ENCODE measurements around the gene MBTPS1.
A peak's percentile ranks its signal among the peaks of the same experiment; 100 is the strongest.

DNA sequence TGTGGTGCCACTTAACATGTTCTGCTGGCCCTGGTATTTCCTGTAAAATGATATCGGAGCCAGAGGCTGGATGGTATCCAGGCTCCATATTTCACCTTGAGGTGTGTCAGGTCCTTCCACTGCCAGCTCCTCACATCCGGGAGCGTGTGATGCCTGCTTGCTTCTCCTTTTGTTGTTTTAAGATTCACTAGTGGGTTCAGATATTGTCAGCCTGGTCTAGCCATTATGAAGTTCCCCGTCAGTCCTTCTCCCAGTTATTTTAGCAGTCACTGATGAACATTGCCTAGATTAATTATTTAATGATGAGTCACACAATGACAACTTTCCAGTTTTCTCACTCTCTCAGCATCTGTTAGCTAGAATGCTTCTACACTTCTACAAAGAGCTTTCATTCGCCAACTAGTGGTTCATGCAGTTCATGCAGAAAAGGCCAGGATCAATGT, 39.6 kb upstream of the MBTPS1 start:
- TF ChIP-seq NFXL1 (IDR thresholded peaks at IDR 0.05; ENCODE audit: borderline replicate concordance), result no peak
- TF ChIP-seq, protein P1, sequence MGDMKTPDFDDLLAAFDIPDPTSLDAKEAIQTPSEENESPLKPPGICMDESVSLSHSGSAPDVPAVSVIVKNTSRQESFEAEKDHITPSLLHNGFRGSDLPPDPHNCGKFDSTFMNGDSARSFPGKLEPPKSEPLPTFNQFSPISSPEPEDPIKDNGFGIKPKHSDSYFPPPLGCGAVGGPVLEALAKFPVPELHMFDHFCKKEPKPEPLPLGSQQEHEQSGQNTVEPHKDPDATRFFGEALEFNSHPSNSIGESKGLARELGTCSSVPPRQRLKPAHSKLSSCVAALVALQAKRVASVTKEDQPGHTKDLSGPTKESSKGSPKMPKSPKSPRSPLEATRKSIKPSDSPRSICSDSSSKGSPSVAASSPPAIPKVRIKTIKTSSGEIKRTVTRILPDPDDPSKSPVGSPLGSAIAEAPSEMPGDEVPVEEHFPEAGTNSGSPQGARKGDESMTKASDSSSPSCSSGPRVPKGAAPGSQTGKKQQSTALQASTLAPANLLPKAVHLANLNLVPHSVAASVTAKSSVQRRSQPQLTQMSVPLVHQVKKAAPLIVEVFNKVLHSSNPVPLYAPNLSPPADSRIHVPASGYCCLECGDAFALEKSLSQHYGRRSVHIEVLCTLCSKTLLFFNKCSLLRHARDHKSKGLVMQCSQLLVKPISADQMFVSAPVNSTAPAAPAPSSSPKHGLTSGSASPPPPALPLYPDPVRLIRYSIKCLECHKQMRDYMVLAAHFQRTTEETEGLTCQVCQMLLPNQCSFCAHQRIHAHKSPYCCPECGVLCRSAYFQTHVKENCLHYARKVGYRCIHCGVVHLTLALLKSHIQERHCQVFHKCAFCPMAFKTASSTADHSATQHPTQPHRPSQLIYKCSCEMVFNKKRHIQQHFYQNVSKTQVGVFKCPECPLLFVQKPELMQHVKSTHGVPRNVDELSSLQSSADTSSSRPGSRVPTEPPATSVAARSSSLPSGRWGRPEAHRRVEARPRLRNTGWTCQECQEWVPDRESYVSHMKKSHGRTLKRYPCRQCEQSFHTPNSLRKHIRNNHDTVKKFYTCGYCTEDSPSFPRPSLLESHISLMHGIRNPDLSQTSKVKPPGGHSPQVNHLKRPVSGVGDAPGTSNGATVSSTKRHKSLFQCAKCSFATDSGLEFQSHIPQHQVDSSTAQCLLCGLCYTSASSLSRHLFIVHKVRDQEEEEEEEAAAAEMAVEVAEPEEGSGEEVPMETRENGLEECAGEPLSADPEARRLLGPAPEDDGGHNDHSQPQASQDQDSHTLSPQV (IDR thresholded peaks at IDR 0.05), result no peak
- TF ChIP-seq RAD21 (IDR thresholded peaks at IDR 0.05; ENCODE audit: insufficient read depth, low read depth, low read length), result no peak
- TF ChIP-seq, protein P2, sequence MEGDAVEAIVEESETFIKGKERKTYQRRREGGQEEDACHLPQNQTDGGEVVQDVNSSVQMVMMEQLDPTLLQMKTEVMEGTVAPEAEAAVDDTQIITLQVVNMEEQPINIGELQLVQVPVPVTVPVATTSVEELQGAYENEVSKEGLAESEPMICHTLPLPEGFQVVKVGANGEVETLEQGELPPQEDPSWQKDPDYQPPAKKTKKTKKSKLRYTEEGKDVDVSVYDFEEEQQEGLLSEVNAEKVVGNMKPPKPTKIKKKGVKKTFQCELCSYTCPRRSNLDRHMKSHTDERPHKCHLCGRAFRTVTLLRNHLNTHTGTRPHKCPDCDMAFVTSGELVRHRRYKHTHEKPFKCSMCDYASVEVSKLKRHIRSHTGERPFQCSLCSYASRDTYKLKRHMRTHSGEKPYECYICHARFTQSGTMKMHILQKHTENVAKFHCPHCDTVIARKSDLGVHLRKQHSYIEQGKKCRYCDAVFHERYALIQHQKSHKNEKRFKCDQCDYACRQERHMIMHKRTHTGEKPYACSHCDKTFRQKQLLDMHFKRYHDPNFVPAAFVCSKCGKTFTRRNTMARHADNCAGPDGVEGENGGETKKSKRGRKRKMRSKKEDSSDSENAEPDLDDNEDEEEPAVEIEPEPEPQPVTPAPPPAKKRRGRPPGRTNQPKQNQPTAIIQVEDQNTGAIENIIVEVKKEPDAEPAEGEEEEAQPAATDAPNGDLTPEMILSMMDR (IDR thresholded peaks at IDR 0.05 in 2 of 3, conservative IDR thresholded peaks at IDR 0.05 in 1 of 3; ENCODE audit: control insufficient read depth in 2 of 3, extremely low read depth in 1 of 3, insufficient read depth in 1 of 3, low read depth in 3 of 3, low read length in 3 of 3), result 0 out of 6 replicates have a peak, but pooled peaks of 1 of the 3 experiments have one; percentile 3

Measured in GM12878 (cell line).